Prostate gland (tissue), 2 donors: Measurements from ENCODE around the gene ANGPTL8. TPM values are rescaled to one million over a fixed set of nuclear protein-coding genes. Genes with fewer than 3 reads are reported as not detected.

Experiments
- DNase-seq: peaks from one replicate; pipeline ENCODE4 v3.0.0-alpha.2; 2019; ENCODE audit warnings: low spot score
- H3K27ac ChIP-seq, 2 donors: fragments of 200-600 bp; sonication (generic); 2 replicates each; pipeline ENCODE4 v1.5.1; 2017 to 2019
- H3K27me3 ChIP-seq: fragments of 200-600 bp; sonication (generic); replicated peaks from 2 replicates; pipeline ENCODE4 v1.5.1; 2019; ENCODE audit not compliant: insufficient read depth
- H3K36me3 ChIP-seq, 2 donors: fragments of 200-600 bp; sonication (generic); 1 replicate in 1 of 2; 2 replicates in 1 of 2; pipeline versions ENCODE4 v1.5.1 to v1.8.1; 2017 to 2019
- H3K4me1 ChIP-seq: fragments of 200-600 bp; sonication (generic); replicated peaks from 2 replicates; pipeline ENCODE4 v1.5.1; 2019
- H3K4me3 ChIP-seq, 2 donors: fragments of 200-600 bp; sonication (generic); 2 replicates each; pipeline ENCODE4 v1.5.1; 2017 to 2019
- H3K9me3 ChIP-seq: fragments of 200-600 bp; sonication (generic); 2 replicates; pipeline ENCODE4 v1.5.1; 2017
- CTCF ChIP-seq, 4 experiments: fragments of 200-600 bp in 2 of 4; fragments of 450-650 bp in 2 of 4; sonication (generic) in 2 of 4; IDR thresholded peaks; 1 replicate in 3 of 4; 2 replicates in 1 of 4; pipeline ENCODE4 v1.5.1; 2016 to 2019; ENCODE audit warnings: antibody characterized with exemption in 4 of 4, mild to moderate bottlenecking in 2 of 4, moderate library complexity in 2 of 4
- POLR2A ChIP-seq: fragments of 450-650 bp; IDR thresholded peaks from one replicate; pipeline ENCODE4 v1.6.1; 2016; ENCODE audit warnings: antibody characterized with exemption, mild to moderate bottlenecking
- POLR2AphosphoS5 ChIP-seq: sonication (generic); formaldehyde crosslinking; IDR thresholded peaks from one replicate; pipeline ENCODE4 v1.6.1; 2017; ENCODE audit warnings: antibody characterized with exemption
- WGBS: methylation state at CpG from one replicate; pipeline ENCODE4 v1.1.5; 2018; 5-methylcytosine and 5-hydroxymethylcytosine counted together
- intact Hi-C: fragments of 100-400 bp; cut with DNase I; formaldehyde crosslinking; loops from one replicate; pipeline ENCODE4 v1.14.2; 2022
- total RNA-seq, 2 donors: library from RNA; depleted of rRNA; stranded (reverse); fragments of >200 nt; gene quantifications; one replicate each; pipeline ENCODE4 v1.1.0, GENCODE V29; 2016

Gene ANGPTL8
- total RNA-seq, 2 donors from 2014 or later, result not detected

- DNase-seq, result no peak
- Histone ChIP-seq H3K27me3 (no peaks in the 10 kb centered on the region), H3K27ac (no peak overlapping the region), H3K36me3 (no peaks in the 10 kb centered on the region), H3K9me3 (no peaks in the 10 kb centered on the region), H3K4me1 (no peaks in the 10 kb centered on the region), H3K4me3 (no peak overlapping the region)
- intact Hi-C loops, result no loop called here
- TF ChIP-seq POLR2AphosphoS5 (no peak), CTCF (IDR thresholded peaks at IDR 0.05) (no peak), POLR2A (no peak)
- 72% methylated on average over 4 of the region's 4 CpGs for WGBS
Observed at GRCh38 chr19:11274533-11275086, 35.2 kb downstream of the ANGPTL8 start.

GRCh38 chr19:11278670-11279069 is 39.3 kb downstream of the ANGPTL8 start:
- 38% methylated on average over 6 of the region's 6 CpGs for WGBS
- no peak for DNase-seq
- H3K9me3 ChIP-seq, result no peaks in the 10 kb centered on the region
- TF ChIP-seq POLR2AphosphoS5, result no peak
- TF ChIP-seq POLR2A, result no peak
- no peak for TF ChIP-seq CTCF (IDR thresholded peaks at IDR 0.05)
- no peaks in the 10 kb centered on the region for H3K27me3 ChIP-seq
- intact Hi-C loops, result no loop called here
- H3K36me3 ChIP-seq, result no peaks in the 10 kb centered on the region
- H3K27ac ChIP-seq, result no peak overlapping the region
- no peaks in the 10 kb centered on the region for H3K4me1 ChIP-seq
- no peak overlapping the region for H3K4me3 ChIP-seq

GRCh38 chr19:11279505-11280236 is 40.3 kb downstream of the ANGPTL8 start:
- Histone ChIP-seq H3K36me3 (no peaks in the 10 kb centered on the region), H3K4me1 (no peaks in the 10 kb centered on the region), H3K9me3 (no peaks in the 10 kb centered on the region), H3K27me3 (no peaks in the 10 kb centered on the region), H3K4me3 (no peak overlapping the region), H3K27ac (no peak overlapping the region)
- TF ChIP-seq POLR2A (no peak), POLR2AphosphoS5 (no peak), CTCF (IDR thresholded peaks at IDR 0.05) (no peak)
- intact Hi-C loops, result no loop called here
- 79% methylated on average over 5 of the region's 5 CpGs for WGBS
- no peak for DNase-seq

GRCh38 chr19:11281356-11282049 is 42.1 kb downstream of the ANGPTL8 start:
- Histone ChIP-seq H3K27me3 (no peaks in the 10 kb centered on the region), H3K36me3 (no peaks in the 10 kb centered on the region), H3K4me3 (no peak overlapping the region), H3K4me1 (no peaks in the 10 kb centered on the region), H3K27ac (no peak overlapping the region), H3K9me3 (no peaks in the 10 kb centered on the region)
- 57% methylated on average over 11 of the region's 11 CpGs for WGBS
- intact Hi-C loops, result no loop called here
- no peak for DNase-seq
- TF ChIP-seq CTCF (IDR thresholded peaks at IDR 0.05), result no peak
- no peak for TF ChIP-seq POLR2A
- TF ChIP-seq POLR2AphosphoS5, result no peak
